HG03103 (cell line): ENCODE measurements around the gene HJURP.

ENCODE experiments used
- ATAC-seq: cut with Tn5 transposase; IDR thresholded peaks from one replicate; pipeline ENCODE4 v1.9.1; 2021; ENCODE audit warnings: low read depth; ENCODE audit not compliant: unreplicated experiment

The HJURP gene

GRCh38 chr2:233850745-233851144 lies 3.6 kb downstream of the HJURP start:
- no peak for ATAC-seq

GRCh38 chr2:233849607-233850271 lies 4.6 kb downstream of the HJURP start:
- ATAC-seq, result no peak

- no peak for ATAC-seq
Measured at GRCh38 chr2:233848276-233848675, 6.1 kb downstream of the HJURP start.

- ATAC-seq, result no peak
Measured at GRCh38 chr2:233847248-233847898, 7.0 kb downstream of the HJURP start.

GRCh38 chr2:233846387-233847247 lies 7.7 kb downstream of the HJURP start:
- ATAC-seq, result no peak

GRCh38 chr2:233845301-233846060 lies 8.9 kb downstream of the HJURP start:
- no peak for ATAC-seq

- no peak for ATAC-seq
Measured at GRCh38 chr2:233844836-233845235, 9.5 kb downstream of the HJURP start.

GRCh38 chr2:233844064-233844807 lies 10.1 kb downstream of the HJURP start:
- no peak for ATAC-seq

- no peak for ATAC-seq
Measured at GRCh38 chr2:233841183-233841582, 13.2 kb downstream of the HJURP start.

GRCh38 chr2:233840520-233840919 lies 13.8 kb downstream of the HJURP start:
- no peak for ATAC-seq

- no peak for ATAC-seq
Measured at GRCh38 chr2:233839447-233839820, 14.9 kb downstream of the HJURP start.

- no peak for ATAC-seq
Measured at GRCh38 chr2:233838726-233839446, 15.4 kb downstream of the HJURP start.

- ATAC-seq, result no peak
Measured at GRCh38 chr2:233838251-233838650, 16.1 kb downstream of the HJURP start.

- ATAC-seq, result no peak
Measured at GRCh38 chr2:233837694-233838229, 16.6 kb downstream of the HJURP start.

GRCh38 chr2:233836359-233836758 lies 18.0 kb downstream of the HJURP start:
- no peak for ATAC-seq

GRCh38 chr2:233835230-233836186 lies 18.8 kb downstream of the HJURP start:
- no peak for ATAC-seq

- ATAC-seq, result no peak
Measured at GRCh38 chr2:233833345-233833744, 21.0 kb downstream of the HJURP start.

GRCh38 chr2:233832869-233833311 lies 21.4 kb downstream of the HJURP start:
- ATAC-seq, result no peak
